Activated CD8-positive, alpha-beta memory T cell treated with anti-CD3 and anti-CD28 coated beads, Interleukin-2, amount 50 U/mL, for 4 hours (primary cell): ENCODE results near the gene PPP2R5C.

Experiments
- DNase-seq: peaks from one replicate; pipeline ENCODE4 v3.0.0-alpha.2; 2020

The PPP2R5C gene

GRCh38 chr14:101755591-101756324 is 5.8 kb upstream of the PPP2R5C start:
- DNase-seq, result no peak

- DNase-seq, result no peak
Measured at GRCh38 chr14:101757064-101757838, 4.3 kb upstream of the PPP2R5C start.

- DNase-seq, result no peak
Measured at GRCh38 chr14:101757839-101758211, 3.7 kb upstream of the PPP2R5C start.

GRCh38 chr14:101758913-101759593 is 2.5 kb upstream of the PPP2R5C start:
- no peak for DNase-seq

- DNase-seq, result peak; percentile 96
Measured at GRCh38 chr14:101760138-101761011, 1.1 kb upstream of the PPP2R5C start.

- peak; percentile 57 for DNase-seq
Measured at GRCh38 chr14:101761881-101762529, 496 bp downstream of the PPP2R5C start.

- no peak for DNase-seq
Measured at GRCh38 chr14:101762530-101763101, 1.1 kb downstream of the PPP2R5C start.

- no peak for DNase-seq
Measured at GRCh38 chr14:101763941-101764709, 2.6 kb downstream of the PPP2R5C start.

- no peak for DNase-seq
Measured at GRCh38 chr14:101767618-101768362, 6.3 kb downstream of the PPP2R5C start.

GRCh38 chr14:101770183-101770582 is 8.7 kb downstream of the PPP2R5C start:
- DNase-seq, result no peak

GRCh38 chr14:101772770-101773169 is 11.3 kb downstream of the PPP2R5C start:
- DNase-seq, result no peak

GRCh38 chr14:101773378-101773777 is 11.9 kb downstream of the PPP2R5C start:
- no peak for DNase-seq

- no peak for DNase-seq
Measured at GRCh38 chr14:101774006-101774795, 12.7 kb downstream of the PPP2R5C start.

GRCh38 chr14:101774814-101775213 is 13.3 kb downstream of the PPP2R5C start:
- DNase-seq, result no peak

GRCh38 chr14:101775826-101776225 is 14.3 kb downstream of the PPP2R5C start:
- DNase-seq, result no peak

- no peak for DNase-seq
Measured at GRCh38 chr14:101776344-101776743, 14.8 kb downstream of the PPP2R5C start.

GRCh38 chr14:101780390-101780789 is 18.9 kb downstream of the PPP2R5C start:
- no peak for DNase-seq

GRCh38 chr14:101780887-101781239 is 19.4 kb downstream of the PPP2R5C start:
- DNase-seq, result no peak

- peak; percentile 42 for DNase-seq
Measured at GRCh38 chr14:101781240-101782061, 19.9 kb downstream of the PPP2R5C start.
